HEK293T (cell line): ENCODE measurements around the gene STARD8.

ENCODE experiments used
- ARNT ChIP-seq: fragments of 450-650 bp; IDR thresholded peaks from 2 replicates; pipeline ENCODE4 v1.6.1; 2017; ENCODE audit warnings: mild to moderate bottlenecking
- BHLHE40 ChIP-seq: fragments of 450-650 bp; IDR thresholded peaks from 2 replicates; pipeline ENCODE4 v1.6.1; 2016; ENCODE audit warnings: mild to moderate bottlenecking, moderate library complexity, borderline replicate concordance
- ELF4 ChIP-seq: fragments of 450-650 bp; IDR thresholded peaks from 2 replicates; pipeline ENCODE4 v1.6.1; 2017; ENCODE audit warnings: antibody characterized with exemption
- FOXK2 ChIP-seq: fragments of 450-650 bp; IDR thresholded peaks from 2 replicates; pipeline ENCODE4 v1.6.1; 2016; ENCODE audit warnings: mild to moderate bottlenecking
- FOXM1 ChIP-seq: fragments of 450-650 bp; IDR thresholded peaks from 2 replicates; pipeline ENCODE4 v1.6.1; 2017; ENCODE audit warnings: mild to moderate bottlenecking, borderline replicate concordance
- HDGF ChIP-seq: fragments of 450-650 bp; IDR thresholded peaks from 2 replicates; pipeline ENCODE4 v1.6.1; 2017; ENCODE audit warnings: antibody characterized with exemption, borderline replicate concordance
- L3MBTL2 ChIP-seq: fragments of 450-650 bp; conservative IDR thresholded peaks from 2 replicates; pipeline ENCODE4 v1.6.1; 2016; ENCODE audit warnings: mild to moderate bottlenecking
- LEF1 ChIP-seq: fragments of 450-650 bp; IDR thresholded peaks from 2 replicates; pipeline ENCODE4 v1.6.1; 2017; ENCODE audit warnings: mild to moderate bottlenecking, borderline replicate concordance
- NFRKB ChIP-seq: fragments of 450-650 bp; IDR thresholded peaks from 2 replicates; pipeline ENCODE4 v1.6.1; 2016; ENCODE audit warnings: mild to moderate bottlenecking, moderate library complexity
- PKNOX1 ChIP-seq: fragments of 450-650 bp; IDR thresholded peaks from 2 replicates; pipeline ENCODE4 v1.6.1; 2016
- SP1 ChIP-seq: fragments of 450-650 bp; IDR thresholded peaks from 2 replicates; pipeline ENCODE4 v1.6.1; 2017
- SUZ12 ChIP-seq: fragments of 450-650 bp; IDR thresholded peaks from 2 replicates; pipeline ENCODE4 v1.6.1; 2016; ENCODE audit warnings: mild to moderate bottlenecking
- TARDBP ChIP-seq: fragments of 450-650 bp; IDR thresholded peaks from 2 replicates; pipeline ENCODE4 v1.6.1; 2016

GRCh38 chrX:68717663-68718442 lies 70.4 kb downstream of the STARD8 start:
- TF ChIP-seq BHLHE40 (no peak), ELF4 (no peak), FOXM1 (no peak), SP1 (no peak), FOXK2 (no peak), ARNT (no peak), PKNOX1 (no peak), SUZ12 (no peak), L3MBTL2 (no peak), LEF1 (no peak), TARDBP (no peak), NFRKB (no peak), HDGF (no peak)
